ENCODE results near the gene ZBTB20. TPM values are rescaled to one million over a fixed set of nuclear protein-coding genes. Genes with fewer than 3 reads are reported as not detected.

Gene ZBTB20
- total and polyA plus RNA-seq, 2 donors from 2014 or later, result 0.99 to 142 TPM

DNA sequence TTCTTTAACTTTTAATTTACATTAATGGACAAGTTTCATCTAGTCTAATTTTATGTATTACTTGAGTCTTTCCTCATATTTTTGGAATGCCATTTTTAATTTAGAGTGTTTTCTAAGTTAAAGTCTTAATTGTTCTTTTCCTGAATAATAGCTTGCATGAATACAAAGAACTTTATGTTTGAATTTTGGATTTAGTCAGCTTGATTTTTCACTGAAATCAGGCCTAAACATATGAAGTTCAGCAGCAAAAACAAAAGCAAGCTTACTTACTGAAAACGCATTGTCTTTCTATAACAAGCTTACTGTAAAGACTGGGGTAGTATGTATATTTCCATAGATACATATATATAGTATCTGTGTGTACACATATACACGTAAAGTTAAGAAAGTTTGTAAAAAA lies 126.0 kb downstream of the ZBTB20 start:
- Histone ChIP-seq H3K4me3 (ENCODE audit: low read length in 3 of 3) (no peak overlapping the region), H3K36me3 (ENCODE audit: control insufficient read depth in 2 of 3, insufficient read depth in 3 of 3, low read length in 3 of 3) (peaks cover 0 to 4% (median 0%) of the 10 kb centered on the region in 3 donors), H3K9me3 (ENCODE audit: control insufficient read depth in 2 of 3, insufficient read depth in 1 of 3, low read length in 3 of 3) (no peaks in the 10 kb centered on the region), H3K4me1 (ENCODE audit: control insufficient read depth in 2 of 3, insufficient read depth in 2 of 3, low read depth in 1 of 3, low read length in 3 of 3) (peaks cover 0 to 6% (median 0%) of the 10 kb centered on the region in 3 donors), H3K9ac (ENCODE audit: low read length in 3 of 3) (no peak overlapping the region), H3K27ac (ENCODE audit: low read depth in 2 of 2, low read length in 2 of 2) (no peak overlapping the region), H3K27me3 (ENCODE audit: control insufficient read depth, insufficient read depth, low read length) (no peaks in the 10 kb centered on the region)
- FAIRE-seq, result no peak
- TF ChIP-seq, protein P1, sequence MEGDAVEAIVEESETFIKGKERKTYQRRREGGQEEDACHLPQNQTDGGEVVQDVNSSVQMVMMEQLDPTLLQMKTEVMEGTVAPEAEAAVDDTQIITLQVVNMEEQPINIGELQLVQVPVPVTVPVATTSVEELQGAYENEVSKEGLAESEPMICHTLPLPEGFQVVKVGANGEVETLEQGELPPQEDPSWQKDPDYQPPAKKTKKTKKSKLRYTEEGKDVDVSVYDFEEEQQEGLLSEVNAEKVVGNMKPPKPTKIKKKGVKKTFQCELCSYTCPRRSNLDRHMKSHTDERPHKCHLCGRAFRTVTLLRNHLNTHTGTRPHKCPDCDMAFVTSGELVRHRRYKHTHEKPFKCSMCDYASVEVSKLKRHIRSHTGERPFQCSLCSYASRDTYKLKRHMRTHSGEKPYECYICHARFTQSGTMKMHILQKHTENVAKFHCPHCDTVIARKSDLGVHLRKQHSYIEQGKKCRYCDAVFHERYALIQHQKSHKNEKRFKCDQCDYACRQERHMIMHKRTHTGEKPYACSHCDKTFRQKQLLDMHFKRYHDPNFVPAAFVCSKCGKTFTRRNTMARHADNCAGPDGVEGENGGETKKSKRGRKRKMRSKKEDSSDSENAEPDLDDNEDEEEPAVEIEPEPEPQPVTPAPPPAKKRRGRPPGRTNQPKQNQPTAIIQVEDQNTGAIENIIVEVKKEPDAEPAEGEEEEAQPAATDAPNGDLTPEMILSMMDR (IDR thresholded peaks at IDR 0.05; ENCODE audit: borderline replicate concordance, extremely low read depth, insufficient read depth), result no peak
- DNase-seq, result no peak
- intact Hi-C loops (cut with DNase I), result no loop called here

DNA sequence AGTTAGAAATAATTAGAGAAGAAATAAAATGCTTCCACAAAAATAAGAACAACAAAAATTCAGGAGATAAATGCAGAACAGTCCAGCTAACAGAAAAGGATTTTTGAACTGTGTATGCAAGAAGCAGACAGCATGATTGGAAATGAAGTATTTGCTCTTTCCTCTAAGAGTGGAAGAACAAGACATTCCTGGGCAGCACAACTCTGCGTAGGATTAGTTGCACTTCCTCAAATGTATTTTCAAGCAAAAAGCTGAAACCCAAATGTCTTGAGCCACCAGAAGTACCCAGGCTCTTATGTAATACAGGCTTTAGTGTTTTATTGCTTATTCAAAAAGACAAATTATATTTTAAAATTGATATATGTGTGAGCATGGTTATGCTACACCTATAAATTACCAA lies 127.2 kb downstream of the ZBTB20 start:
- Histone ChIP-seq H3K36me3 (ENCODE audit: control insufficient read depth in 2 of 3, insufficient read depth in 3 of 3, low read length in 3 of 3) (peaks cover 0 to 4% (median 0%) of the 10 kb centered on the region in 3 donors), H3K4me1 (ENCODE audit: control insufficient read depth in 2 of 3, insufficient read depth in 2 of 3, low read depth in 1 of 3, low read length in 3 of 3) (peaks cover 0 to 6% (median 0%) of the 10 kb centered on the region in 3 donors), H3K27me3 (ENCODE audit: control insufficient read depth, insufficient read depth, low read length) (no peaks in the 10 kb centered on the region), H3K4me3 (ENCODE audit: low read length in 3 of 3) (no peak overlapping the region), H3K9me3 (ENCODE audit: control insufficient read depth in 2 of 3, insufficient read depth in 1 of 3, low read length in 3 of 3) (no peaks in the 10 kb centered on the region), H3K9ac (ENCODE audit: low read length in 3 of 3) (no peak overlapping the region), H3K27ac (ENCODE audit: low read depth in 2 of 2, low read length in 2 of 2) (no peak overlapping the region)
- FAIRE-seq, result no peak
- DNase-seq, result peak in 1 of 5 donors; percentile 38
- TF ChIP-seq, protein P1 (IDR thresholded peaks at IDR 0.05; ENCODE audit: borderline replicate concordance, extremely low read depth, insufficient read depth), result no peak
- intact Hi-C loops (cut with DNase I), result no loop called here

GRCh38 chr3:115018694-115019093 lies 128.4 kb downstream of the ZBTB20 start:
- H3K9ac ChIP-seq (ENCODE audit: low read length in 3 of 3), result no peak overlapping the region
- FAIRE-seq, result no peak
- H3K27ac ChIP-seq (ENCODE audit: low read depth in 2 of 2, low read length in 2 of 2), result no peak overlapping the region
- no peaks in the 10 kb centered on the region for H3K9me3 ChIP-seq (ENCODE audit: control insufficient read depth in 2 of 3, insufficient read depth in 1 of 3, low read length in 3 of 3)
- no peak overlapping the region for H3K4me3 ChIP-seq (ENCODE audit: low read length in 3 of 3)
- intact Hi-C loops (cut with DNase I), result no loop called here
- H3K36me3 ChIP-seq (ENCODE audit: control insufficient read depth in 2 of 3, insufficient read depth in 3 of 3, low read length in 3 of 3), result peaks cover 0 to 4% (median 0%) of the 10 kb centered on the region in 3 donors
- no peaks in the 10 kb centered on the region for H3K27me3 ChIP-seq (ENCODE audit: control insufficient read depth, insufficient read depth, low read length)
- DNase-seq, result no peak
- H3K4me1 ChIP-seq (ENCODE audit: control insufficient read depth in 2 of 3, insufficient read depth in 2 of 3, low read depth in 1 of 3, low read length in 3 of 3), result peaks cover 0 to 6% (median 0%) of the 10 kb centered on the region in 3 donors
- TF ChIP-seq, protein P1 (IDR thresholded peaks at IDR 0.05; ENCODE audit: borderline replicate concordance, extremely low read depth, insufficient read depth), result no peak

- no peaks in the 10 kb centered on the region for H3K9me3 ChIP-seq (ENCODE audit: control insufficient read depth in 2 of 3, insufficient read depth in 1 of 3, low read length in 3 of 3)
- DNase-seq (no peak), FAIRE-seq (no peak)
- TF ChIP-seq, protein P1 (IDR thresholded peaks at IDR 0.05; ENCODE audit: borderline replicate concordance, extremely low read depth, insufficient read depth), result no peak
- no peaks in the 10 kb centered on the region for H3K36me3 ChIP-seq (ENCODE audit: control insufficient read depth in 2 of 3, insufficient read depth in 3 of 3, low read length in 3 of 3)
- H3K9ac ChIP-seq (ENCODE audit: low read length in 3 of 3), result no peak overlapping the region
- intact Hi-C loops (cut with DNase I), result no loop called here
- H3K4me1 ChIP-seq (ENCODE audit: control insufficient read depth in 2 of 3, insufficient read depth in 2 of 3, low read depth in 1 of 3, low read length in 3 of 3), result no peaks in the 10 kb centered on the region
- no peaks in the 10 kb centered on the region for H3K27me3 ChIP-seq (ENCODE audit: control insufficient read depth, insufficient read depth, low read length)
- H3K27ac ChIP-seq (ENCODE audit: low read depth in 2 of 2, low read length in 2 of 2), result no peak overlapping the region
- H3K4me3 ChIP-seq (ENCODE audit: low read length in 3 of 3), result no peak overlapping the region
Observed at GRCh38 chr3:115007966-115008365, 139.1 kb downstream of the ZBTB20 start.

Data from kidney (tissue), 14 donors.